GM18499 (cell line): ENCODE measurements around the gene YWHAG.
"Not testable (repeated sequence)": the region's sequence is repeated elsewhere in the genome, so short reads cannot be mapped to it uniquely, and the experiment has no call there.

Experiments used
- ATAC-seq: cut with Tn5 transposase; IDR thresholded peaks from one replicate; pipeline ENCODE4 v1.9.1; 2021; ENCODE audit warnings: moderate number of reproducible peaks; ENCODE audit not compliant: insufficient read depth, unreplicated experiment

YWHAG gene

GRCh38 chr7:76381814-76382213 is 23.0 kb upstream of the YWHAG start:
- no peak for ATAC-seq

GRCh38 chr7:76380623-76380966 is 21.8 kb upstream of the YWHAG start:
- ATAC-seq = no peak

GRCh38 chr7:76377186-76377918 is 18.6 kb upstream of the YWHAG start:
- no peak for ATAC-seq

- ATAC-seq = no peak
These were observed 16.5 kb upstream of the YWHAG start for GRCh38 chr7:76375251-76375650.

GRCh38 chr7:76372984-76373833 is 14.4 kb upstream of the YWHAG start:
- ATAC-seq = no peak

- no peak for ATAC-seq
These were observed 12.6 kb upstream of the YWHAG start for GRCh38 chr7:76371396-76371795.

- no peak for ATAC-seq
These were observed 10.2 kb upstream of the YWHAG start for GRCh38 chr7:76369018-76369417.

- no peak for ATAC-seq
These were observed 9.4 kb upstream of the YWHAG start for GRCh38 chr7:76368190-76368589.

- no peak for ATAC-seq
These were observed 5.4 kb upstream of the YWHAG start for GRCh38 chr7:76364198-76364584.

GRCh38 chr7:76363754-76364153 is 5.0 kb upstream of the YWHAG start:
- ATAC-seq = not testable (repeated sequence)

- no peak for ATAC-seq
These were observed 1.3 kb upstream of the YWHAG start for GRCh38 chr7:76359978-76360638.

GRCh38 chr7:76359111-76359977 is 553 bp upstream of the YWHAG start:
- peak; percentile 84 for ATAC-seq

GRCh38 chr7:76358011-76358480 is 745 bp downstream of the YWHAG start:
- ATAC-seq = peak; percentile 22

- no peak for ATAC-seq
These were observed 1.2 kb downstream of the YWHAG start for GRCh38 chr7:76357475-76358010.

GRCh38 chr7:76356823-76357222 is 2.0 kb downstream of the YWHAG start:
- ATAC-seq = no peak

GRCh38 chr7:76356115-76356514 is 2.7 kb downstream of the YWHAG start:
- no peak for ATAC-seq

GRCh38 chr7:76354981-76355730 is 3.6 kb downstream of the YWHAG start:
- no peak for ATAC-seq

GRCh38 chr7:76354516-76354915 is 4.3 kb downstream of the YWHAG start:
- ATAC-seq = no peak

- no peak for ATAC-seq
These were observed 5.0 kb downstream of the YWHAG start for GRCh38 chr7:76353744-76354143.
